HG03342 (cell line): Measurements from ENCODE around the gene SDK1.

Experiments used
- ATAC-seq: cut with Tn5 transposase; IDR thresholded peaks from one replicate; pipeline ENCODE4 v1.9.1; 2021; ENCODE audit warnings: mild to moderate bottlenecking, moderate library complexity; ENCODE audit not compliant: unreplicated experiment

Gene SDK1

GRCh38 chr7:4057289-4057616, 756.2 kb downstream of the SDK1 start:
- ATAC-seq = no peak

- ATAC-seq = no peak
Observed at GRCh38 chr7:4058158-4058557, 757.1 kb downstream of the SDK1 start.

GRCh38 chr7:4065190-4065589, 764.1 kb downstream of the SDK1 start:
- ATAC-seq = no peak

GRCh38 chr7:4066206-4066605, 765.2 kb downstream of the SDK1 start:
- ATAC-seq = no peak

GRCh38 chr7:4066626-4067475, 765.8 kb downstream of the SDK1 start:
- no peak for ATAC-seq

GRCh38 chr7:4067476-4067760, 766.4 kb downstream of the SDK1 start:
- ATAC-seq = no peak

GRCh38 chr7:4067874-4068273, 766.8 kb downstream of the SDK1 start:
- no peak for ATAC-seq

GRCh38 chr7:4068286-4068685, 767.2 kb downstream of the SDK1 start:
- no peak for ATAC-seq

- no peak for ATAC-seq
Observed at GRCh38 chr7:4069268-4070095, 768.4 kb downstream of the SDK1 start.

- ATAC-seq = no peak
Observed at GRCh38 chr7:4070214-4070613, 769.2 kb downstream of the SDK1 start.

GRCh38 chr7:4071370-4072058, 770.5 kb downstream of the SDK1 start:
- ATAC-seq = no peak

- no peak for ATAC-seq
Observed at GRCh38 chr7:4072161-4072925, 771.3 kb downstream of the SDK1 start.

- ATAC-seq = no peak
Observed at GRCh38 chr7:4073052-4073451, 772.0 kb downstream of the SDK1 start.

GRCh38 chr7:4073750-4074149, 772.7 kb downstream of the SDK1 start:
- ATAC-seq = no peak

- no peak for ATAC-seq
Observed at GRCh38 chr7:4074407-4074806, 773.4 kb downstream of the SDK1 start.

GRCh38 chr7:4074994-4075393, 773.9 kb downstream of the SDK1 start:
- no peak for ATAC-seq

GRCh38 chr7:4076701-4077294, 775.7 kb downstream of the SDK1 start:
- no peak for ATAC-seq

GRCh38 chr7:4077980-4078379, 776.9 kb downstream of the SDK1 start:
- no peak for ATAC-seq

GRCh38 chr7:4078580-4078979, 777.5 kb downstream of the SDK1 start:
- no peak for ATAC-seq

- ATAC-seq = no peak
Observed at GRCh38 chr7:4079366-4079765, 778.3 kb downstream of the SDK1 start.

GRCh38 chr7:4079956-4080355, 778.9 kb downstream of the SDK1 start:
- ATAC-seq = no peak
